Mesenchymal stem cell (in vitro differentiated cells and primary cell): Measurements from ENCODE around the gene BAAT.
"Not testable (repeated sequence)": the region's sequence is repeated elsewhere in the genome, so short reads cannot be mapped to it uniquely, and the experiment has no call there.

Experiments
- DNase-seq: peaks from one replicate; pipeline ENCODE4 v3.0.0-alpha.2; 2013
- H2AFZ ChIP-seq: one replicate; pipeline ENCODE4 v1.6.1; 2013; ENCODE audit warnings: low read depth, mild to moderate bottlenecking, control low read depth, inconsistent platforms, low read length, moderate library complexity
- H2AK5ac ChIP-seq: 2 replicates; pipeline ENCODE4 v1.6.1; 2013; ENCODE audit warnings: low read length, moderate library complexity, mild to moderate bottlenecking, inconsistent platforms; ENCODE audit not compliant: severe bottlenecking
- H2BK120ac ChIP-seq: one replicate; pipeline ENCODE4 v1.6.1; 2013; ENCODE audit warnings: low read depth, mild to moderate bottlenecking, inconsistent platforms, low read length, moderate library complexity
- H2BK12ac ChIP-seq, 2 experiments: one replicate each; pipeline ENCODE4 v1.6.1; 2013; ENCODE audit warnings: inconsistent platforms in 2 of 2, low read length in 2 of 2, mild to moderate bottlenecking in 2 of 2, moderate library complexity in 2 of 2, control low read depth in 1 of 2
- H2BK15ac ChIP-seq: one replicate; pipeline ENCODE4 v1.6.1; 2013; ENCODE audit warnings: mild to moderate bottlenecking, low read depth, inconsistent platforms; ENCODE audit not compliant: poor library complexity, severe bottlenecking
- H2BK5ac ChIP-seq: 2 replicates; pipeline ENCODE4 v1.6.1; 2013; ENCODE audit warnings: low read depth, mild to moderate bottlenecking, low read length, control low read depth, inconsistent platforms; ENCODE audit not compliant: poor library complexity, severe bottlenecking
- H3K14ac ChIP-seq, 2 experiments: one replicate each; pipeline ENCODE4 v1.6.1; 2013; ENCODE audit warnings: inconsistent platforms in 2 of 2, low read length in 2 of 2, control low read depth in 1 of 2, mild to moderate bottlenecking in 1 of 2, moderate library complexity in 1 of 2
- H3K18ac ChIP-seq, 2 experiments: one replicate each; pipeline ENCODE4 v1.6.1; 2013; ENCODE audit warnings: inconsistent platforms in 2 of 2, low read length in 2 of 2, control low read depth in 1 of 2, low read depth in 1 of 2, mild to moderate bottlenecking in 1 of 2
- H3K23ac ChIP-seq, 2 experiments: one replicate each; pipeline ENCODE4 v1.6.1; 2013; ENCODE audit warnings: inconsistent platforms in 2 of 2, low read length in 2 of 2, mild to moderate bottlenecking in 2 of 2, moderate library complexity in 2 of 2, control low read depth in 1 of 2
- H3K27ac ChIP-seq: 2 replicates; pipeline ENCODE4 v1.5.1; 2013; ENCODE audit warnings: mild to moderate bottlenecking, moderate library complexity, low read length, control low read depth, inconsistent platforms; ENCODE audit not compliant: poor library complexity, severe bottlenecking
- H3K27me3 ChIP-seq, 2 experiments: 2 replicates each; pipeline versions ENCODE4 v1.6.1 to v1.7.0; 2013; ENCODE audit warnings: low read length in 2 of 2, mild to moderate bottlenecking in 2 of 2, moderate library complexity in 2 of 2, control low read depth in 1 of 2, inconsistent platforms in 1 of 2; ENCODE audit not compliant: control insufficient read depth in 1 of 2, insufficient read depth in 1 of 2
- H3K36me3 ChIP-seq, 2 experiments: 2 replicates each; pipeline versions ENCODE4 v1.6.1 to v1.7.0; 2013; ENCODE audit warnings: low read length in 2 of 2, control low read depth in 1 of 2, inconsistent platforms in 1 of 2, low read depth in 1 of 2, mild to moderate bottlenecking in 1 of 2; ENCODE audit not compliant: insufficient read depth in 2 of 2, control insufficient read depth in 1 of 2
- H3K4ac ChIP-seq, 2 experiments: one replicate each; pipeline ENCODE4 v1.6.1; 2013; ENCODE audit warnings: inconsistent platforms in 2 of 2, low read length in 2 of 2, mild to moderate bottlenecking in 2 of 2, moderate library complexity in 2 of 2, control low read depth in 1 of 2, low read depth in 1 of 2
- H3K4me1 ChIP-seq: 2 replicates; pipeline ENCODE4 v1.6.1; 2013; ENCODE audit warnings: low read depth, low read length, control low read depth; ENCODE audit not compliant: control insufficient read depth, insufficient read depth
- H3K4me2 ChIP-seq: 2 replicates; pipeline ENCODE4 v1.6.1; 2013; ENCODE audit warnings: low read length, mild to moderate bottlenecking, inconsistent platforms; ENCODE audit not compliant: poor library complexity, severe bottlenecking
- H3K4me3 ChIP-seq, 2 experiments: 2 replicates each; pipeline versions ENCODE4 v1.5.1 to v1.7.0; 2013; ENCODE audit warnings: low read length in 2 of 2, mild to moderate bottlenecking in 2 of 2, control low read depth in 1 of 2, low read depth in 1 of 2; ENCODE audit not compliant: insufficient read depth in 1 of 2
- H3K79me1 ChIP-seq: replicated peaks from 2 replicates; pipeline ENCODE4 v1.6.1; 2013; ENCODE audit warnings: mild to moderate bottlenecking, control low read depth, low read length, inconsistent platforms; ENCODE audit not compliant: poor library complexity, severe bottlenecking
- H3K9ac ChIP-seq: 2 replicates; pipeline ENCODE4 v1.7.0; 2013; ENCODE audit warnings: mild to moderate bottlenecking, low read length, moderate library complexity
- H3K9me3 ChIP-seq: 2 replicates; pipeline ENCODE4 v1.7.0; 2013; ENCODE audit warnings: mild to moderate bottlenecking, low read length; ENCODE audit not compliant: control insufficient read depth
- H4K8ac ChIP-seq: one replicate; pipeline ENCODE4 v1.6.1; 2013; ENCODE audit warnings: inconsistent platforms, mild to moderate bottlenecking, low read length, moderate library complexity
- H4K91ac ChIP-seq: one replicate; pipeline ENCODE4 v1.6.1; 2013; ENCODE audit warnings: mild to moderate bottlenecking, low read length, inconsistent platforms
- WGBS: methylation state at CpG from one replicate; pipeline ENCODE4 v1.1.7; 2013; ENCODE audit warnings: mixed read lengths; 5-methylcytosine and 5-hydroxymethylcytosine counted together

The BAAT gene

DNA sequence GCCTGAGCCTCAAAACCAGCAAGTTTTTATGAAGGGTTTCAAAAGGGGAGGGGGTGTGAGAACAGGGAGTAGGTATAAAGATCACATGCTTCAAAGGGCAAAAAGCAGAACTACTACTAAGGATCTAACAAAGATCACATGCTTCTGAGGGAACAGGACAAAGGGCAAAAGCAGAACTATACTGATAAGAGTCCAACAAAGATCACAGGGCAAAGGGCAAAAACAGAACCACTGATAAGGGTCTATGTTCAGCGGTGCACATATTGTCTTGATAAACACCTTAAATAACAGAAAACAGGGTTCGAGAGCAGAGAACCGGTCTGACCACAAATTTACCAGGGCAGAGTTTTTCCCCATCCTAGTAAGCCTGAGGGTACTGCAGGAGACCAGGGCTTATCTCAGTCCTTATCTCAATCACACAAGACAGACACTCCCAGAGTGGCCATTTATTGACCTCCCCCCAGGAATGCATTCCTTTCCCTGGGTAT, 57.3 kb downstream of the BAAT start:
- not testable (repeated sequence) for DNase-seq, H2AFZ ChIP-seq, H3K4me2 ChIP-seq, H2BK5ac ChIP-seq, H3K4me3 ChIP-seq, H3K36me3 ChIP-seq, H3K9me3 ChIP-seq, H3K14ac ChIP-seq, H3K23ac ChIP-seq, H4K8ac ChIP-seq, H3K4ac ChIP-seq, H2BK12ac ChIP-seq, H2AK5ac ChIP-seq, H2BK120ac ChIP-seq, H3K9ac ChIP-seq, H3K79me1 ChIP-seq, H3K4me1 ChIP-seq, H2BK15ac ChIP-seq, H3K18ac ChIP-seq, H3K27me3 ChIP-seq, H3K27ac ChIP-seq, H4K91ac ChIP-seq
- WGBS, result 90% methylated on average over 3 of the region's 3 CpGs

DNA sequence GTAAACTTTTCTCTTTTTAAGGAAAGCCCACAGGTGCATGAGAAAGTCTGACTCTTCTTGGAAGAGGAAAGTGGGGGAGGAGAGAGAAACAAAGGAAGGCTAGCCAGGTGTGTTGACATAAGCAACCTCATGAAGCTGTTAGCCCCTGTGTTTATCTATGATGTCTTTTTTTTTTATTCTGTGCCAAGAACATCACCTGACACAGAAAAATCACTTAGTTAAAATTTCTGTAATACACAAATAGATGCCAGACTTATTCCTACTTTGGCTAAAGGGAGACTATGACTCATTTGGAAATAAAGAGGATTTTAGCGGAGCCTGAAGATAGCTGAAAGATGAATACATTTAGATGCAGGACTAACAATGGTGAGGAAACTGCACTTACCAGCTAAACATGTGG, 58.3 kb downstream of the BAAT start:
- H2AFZ ChIP-seq, result no peak overlapping the region
- no peaks in the 10 kb centered on the region for H3K4me1 ChIP-seq
- H3K4me2 ChIP-seq, result no peak overlapping the region
- no peak overlapping the region for H3K23ac ChIP-seq
- no peak overlapping the region for H3K18ac ChIP-seq
- no peak for DNase-seq
- H3K9ac ChIP-seq, result no peak overlapping the region
- no peak overlapping the region for H4K8ac ChIP-seq
- no peak overlapping the region for H3K4me3 ChIP-seq
- H2BK5ac ChIP-seq, result no peak overlapping the region
- no peak overlapping the region for H3K27ac ChIP-seq
- H3K27me3 ChIP-seq, result no peaks in the 10 kb centered on the region
- no peaks in the 10 kb centered on the region for H3K79me1 ChIP-seq
- no peak overlapping the region for H2BK15ac ChIP-seq
- WGBS, result 100% methylated on average over 1 of the region's 1 CpG
- H3K36me3 ChIP-seq, result no peaks in the 10 kb centered on the region
- H3K4ac ChIP-seq, result no peak overlapping the region
- peaks cover 3% of the 10 kb centered on the region for H3K9me3 ChIP-seq
- H3K14ac ChIP-seq, result no peak overlapping the region
- H2BK120ac ChIP-seq, result no peak overlapping the region
- no peak overlapping the region for H4K91ac ChIP-seq
- H2AK5ac ChIP-seq, result no peak overlapping the region
- H2BK12ac ChIP-seq, result no peak overlapping the region

GRCh38 chr9:101326035-101326434, 58.8 kb downstream of the BAAT start:
- H2BK120ac ChIP-seq, result no peak overlapping the region
- H3K4me1 ChIP-seq, result no peaks in the 10 kb centered on the region
- H4K91ac ChIP-seq, result no peak overlapping the region
- H3K4me3 ChIP-seq, result no peak overlapping the region
- no peaks in the 10 kb centered on the region for H3K27me3 ChIP-seq
- no peak overlapping the region for H3K4ac ChIP-seq
- no peak overlapping the region for H4K8ac ChIP-seq
- H3K27ac ChIP-seq, result no peak overlapping the region
- H3K9ac ChIP-seq, result no peak overlapping the region
- no peak overlapping the region for H3K18ac ChIP-seq
- H2AFZ ChIP-seq, result no peak overlapping the region
- H3K23ac ChIP-seq, result no peak overlapping the region
- no peak overlapping the region for H3K4me2 ChIP-seq
- H3K36me3 ChIP-seq, result no peaks in the 10 kb centered on the region
- H2BK5ac ChIP-seq, result no peak overlapping the region
- no peak overlapping the region for H3K14ac ChIP-seq
- DNase-seq, result no peak
- no peak overlapping the region for H2BK15ac ChIP-seq
- H2BK12ac ChIP-seq, result no peak overlapping the region
- no peaks in the 10 kb centered on the region for H3K79me1 ChIP-seq
- peaks cover 3% of the 10 kb centered on the region for H3K9me3 ChIP-seq
- no peak overlapping the region for H2AK5ac ChIP-seq
- WGBS, result 17% methylated on average over 1 of the region's 1 CpG

DNA sequence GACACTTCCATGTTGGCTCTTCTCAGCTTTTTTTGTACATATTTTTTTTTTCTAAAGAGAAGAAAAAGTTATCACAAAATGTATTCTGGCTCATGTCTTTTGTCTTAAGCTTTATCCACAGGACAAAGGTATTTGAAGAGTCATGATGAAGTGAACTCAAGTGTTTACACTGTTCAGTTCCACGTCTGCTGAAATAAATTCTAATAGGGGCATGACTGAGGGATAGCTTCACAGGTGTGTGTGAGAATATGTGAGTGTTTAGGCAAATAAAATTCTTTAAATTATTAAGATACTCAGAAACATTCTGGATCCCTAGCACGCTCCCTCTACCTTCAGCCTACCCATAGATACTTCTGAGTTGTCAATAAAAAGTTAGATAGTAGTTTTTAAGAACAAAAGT, 59.8 kb downstream of the BAAT start:
- Histone ChIP-seq H2AK5ac (no peak overlapping the region), H2AFZ (no peak overlapping the region), H2BK5ac (no peak overlapping the region), H4K91ac (no peak overlapping the region), H3K9ac (no peak overlapping the region), H3K4me2 (no peak overlapping the region), H3K4ac (no peak overlapping the region), H3K23ac (no peak overlapping the region), H3K27ac (no peak overlapping the region), H3K4me3 (no peak overlapping the region), H3K9me3 (peaks cover 3% of the 10 kb centered on the region), H3K4me1 (no peaks in the 10 kb centered on the region), H2BK15ac (no peak overlapping the region), H3K18ac (no peak overlapping the region), H3K14ac (no peak overlapping the region), H3K27me3 (no peaks in the 10 kb centered on the region), H3K36me3 (no peaks in the 10 kb centered on the region), H2BK12ac (no peak overlapping the region), H2BK120ac (no peak overlapping the region), H4K8ac (no peak overlapping the region), H3K79me1 (no peaks in the 10 kb centered on the region)
- 43% methylated on average over 1 of the region's 2 CpGs for WGBS
- DNase-seq, result no peak
